Stimulated activated CD8-positive, alpha-beta memory T cell treated with anti-CD3 and anti-CD28 coated beads, Interleukin-12 subunit alpha, Interleukin-12 subunit beta, amount 100 ng/mL, for 4 hours (primary cell): ENCODE data around the gene ODAD2.
"Not testable (repeated sequence)": the region's sequence is repeated elsewhere in the genome, so short reads cannot be mapped to it uniquely, and the experiment has no call there.

Experiments
- DNase-seq: peaks from one replicate; pipeline ENCODE4 v3.0.0-alpha.2; 2020; ENCODE audit warnings: low read depth

Gene ODAD2

GRCh38 chr10:27998954-27999275, at the start of gene ODAD2:
TSS of gene ODAD2 (minus strand) at chr10:27999079. CDS start at chr10:27995142, 3,937 bp downstream.
- DNase-seq = no peak

GRCh38 chr10:28047061-28047460, 48.2 kb upstream of the ODAD2 start:
- DNase-seq = no peak

GRCh38 chr10:28046579-28046978, 47.7 kb upstream of the ODAD2 start:
- DNase-seq = no peak

- no peak for DNase-seq
Measured at GRCh38 chr10:28043941-28044340, 45.1 kb upstream of the ODAD2 start.

- DNase-seq = no peak
Measured at GRCh38 chr10:28036587-28036986, 37.7 kb upstream of the ODAD2 start.

- DNase-seq = no peak
Measured at GRCh38 chr10:28020993-28021982, 22.4 kb upstream of the ODAD2 start.

- no peak for DNase-seq
Measured at GRCh38 chr10:28020080-28020860, 21.4 kb upstream of the ODAD2 start.

- no peak for DNase-seq
Measured at GRCh38 chr10:28014651-28015050, 15.8 kb upstream of the ODAD2 start.

- DNase-seq = no peak
Measured at GRCh38 chr10:28012990-28013515, 14.2 kb upstream of the ODAD2 start.

GRCh38 chr10:28010821-28011220, 11.9 kb upstream of the ODAD2 start:
- DNase-seq = no peak

GRCh38 chr10:28008054-28008453, 9.2 kb upstream of the ODAD2 start:
- DNase-seq = no peak

GRCh38 chr10:28001353-28001752, 2.5 kb upstream of the ODAD2 start:
- DNase-seq = no peak

- no peak for DNase-seq
Measured at GRCh38 chr10:27998178-27998953, 513 bp downstream of the ODAD2 start.

- DNase-seq = no peak
Measured at GRCh38 chr10:27997865-27998177, 1.1 kb downstream of the ODAD2 start.

- no peak for DNase-seq
Measured at GRCh38 chr10:27995311-27995710, 3.6 kb downstream of the ODAD2 start.

GRCh38 chr10:27989357-27989756, 9.5 kb downstream of the ODAD2 start:
- DNase-seq = not testable (repeated sequence)

GRCh38 chr10:27986821-27987220, 12.1 kb downstream of the ODAD2 start:
- no peak for DNase-seq

- DNase-seq = no peak
Measured at GRCh38 chr10:27982875-27983543, 15.9 kb downstream of the ODAD2 start.

- DNase-seq = no peak
Measured at GRCh38 chr10:27981744-27982143, 17.1 kb downstream of the ODAD2 start.

GRCh38 chr10:27970795-27971194, 28.1 kb downstream of the ODAD2 start:
- not testable (repeated sequence) for DNase-seq

- not testable (repeated sequence) for DNase-seq
Measured at GRCh38 chr10:27969931-27970330, 28.9 kb downstream of the ODAD2 start.
